Loucy (cell line): Measurements from ENCODE around the gene ZRANB2.

Experiments used
- CTCF ChIP-seq: fragments of 200-600 bp; sonication (generic); conservative IDR thresholded peaks from 2 replicates; pipeline ENCODE4 v1.5.1; 2014; ENCODE audit warnings: mild to moderate bottlenecking, antibody characterized with exemption, low read length
- EZH2phosphoT487 ChIP-seq: fragments of 200-600 bp; IDR thresholded peaks from 2 replicates; pipeline ENCODE4 v1.6.1; 2018; ENCODE audit warnings: antibody characterized with exemption, mild to moderate bottlenecking, moderate library complexity, borderline replicate concordance

- TF ChIP-seq CTCF = no peak
- no peak for TF ChIP-seq EZH2phosphoT487
Measured at GRCh38 chr1:71031426-71031825, 49.4 kb downstream of the ZRANB2 start.
